D721Med (cell line): ENCODE results near the gene LGSN.
A peak's percentile ranks its signal among the peaks of the same experiment; 100 is the strongest.
"Not testable (repeated sequence)": the region's sequence is repeated elsewhere in the genome, so short reads cannot be mapped to it uniquely, and the experiment has no call there.

Experiments used
- DNase-seq: peaks from one replicate; pipeline ENCODE4 v3.0.0; 2011; ENCODE audit warnings: low spot score; ENCODE audit not compliant: insufficient read length
- FAIRE-seq: peaks from 2 replicates; lab custom pipeline; 2011; peaks lifted over from hg19 to GRCh38; lab: Jason Lieb, UNC
- TF ChIP-seq, protein P1 (sequence below): IDR thresholded peaks from 2 replicates; pipeline ENCODE4 v1.5.1; 2012; ENCODE audit warnings: mild to moderate bottlenecking, control low read depth; ENCODE audit not compliant: insufficient read depth; ENCODE audit errors: missing control alignments

Gene LGSN

DNA sequence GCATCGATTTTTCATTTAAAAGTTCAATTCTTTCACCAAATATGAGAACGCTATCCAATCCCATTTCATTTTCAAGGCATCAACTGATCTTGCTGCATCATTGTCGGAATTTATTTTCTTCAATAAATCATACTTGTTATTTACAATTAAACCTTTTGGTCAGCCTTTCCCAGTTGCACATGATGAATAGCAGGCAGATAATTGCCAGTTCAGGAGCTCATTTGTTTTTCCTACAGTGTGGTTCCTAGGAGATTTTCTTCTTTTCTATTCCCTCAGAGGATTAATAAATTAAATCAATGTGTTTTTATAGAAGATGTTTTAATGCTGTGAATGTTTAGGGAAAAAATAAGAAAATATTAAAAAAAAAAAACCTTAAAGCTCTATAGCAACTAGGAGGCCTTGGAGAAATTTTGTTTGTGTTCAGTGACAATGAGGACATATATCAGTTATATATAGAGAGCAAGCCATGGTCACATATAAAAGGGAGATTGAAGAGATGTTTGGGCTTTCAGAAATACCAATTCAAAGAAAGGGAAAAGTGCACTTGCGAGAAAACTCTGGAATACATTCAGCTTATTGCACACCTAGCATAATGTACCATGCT, 30.4 kb downstream of the LGSN start:
- FAIRE-seq (no peak), DNase-seq (no peak)
- TF ChIP-seq, protein P1, sequence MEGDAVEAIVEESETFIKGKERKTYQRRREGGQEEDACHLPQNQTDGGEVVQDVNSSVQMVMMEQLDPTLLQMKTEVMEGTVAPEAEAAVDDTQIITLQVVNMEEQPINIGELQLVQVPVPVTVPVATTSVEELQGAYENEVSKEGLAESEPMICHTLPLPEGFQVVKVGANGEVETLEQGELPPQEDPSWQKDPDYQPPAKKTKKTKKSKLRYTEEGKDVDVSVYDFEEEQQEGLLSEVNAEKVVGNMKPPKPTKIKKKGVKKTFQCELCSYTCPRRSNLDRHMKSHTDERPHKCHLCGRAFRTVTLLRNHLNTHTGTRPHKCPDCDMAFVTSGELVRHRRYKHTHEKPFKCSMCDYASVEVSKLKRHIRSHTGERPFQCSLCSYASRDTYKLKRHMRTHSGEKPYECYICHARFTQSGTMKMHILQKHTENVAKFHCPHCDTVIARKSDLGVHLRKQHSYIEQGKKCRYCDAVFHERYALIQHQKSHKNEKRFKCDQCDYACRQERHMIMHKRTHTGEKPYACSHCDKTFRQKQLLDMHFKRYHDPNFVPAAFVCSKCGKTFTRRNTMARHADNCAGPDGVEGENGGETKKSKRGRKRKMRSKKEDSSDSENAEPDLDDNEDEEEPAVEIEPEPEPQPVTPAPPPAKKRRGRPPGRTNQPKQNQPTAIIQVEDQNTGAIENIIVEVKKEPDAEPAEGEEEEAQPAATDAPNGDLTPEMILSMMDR: no peak

DNA sequence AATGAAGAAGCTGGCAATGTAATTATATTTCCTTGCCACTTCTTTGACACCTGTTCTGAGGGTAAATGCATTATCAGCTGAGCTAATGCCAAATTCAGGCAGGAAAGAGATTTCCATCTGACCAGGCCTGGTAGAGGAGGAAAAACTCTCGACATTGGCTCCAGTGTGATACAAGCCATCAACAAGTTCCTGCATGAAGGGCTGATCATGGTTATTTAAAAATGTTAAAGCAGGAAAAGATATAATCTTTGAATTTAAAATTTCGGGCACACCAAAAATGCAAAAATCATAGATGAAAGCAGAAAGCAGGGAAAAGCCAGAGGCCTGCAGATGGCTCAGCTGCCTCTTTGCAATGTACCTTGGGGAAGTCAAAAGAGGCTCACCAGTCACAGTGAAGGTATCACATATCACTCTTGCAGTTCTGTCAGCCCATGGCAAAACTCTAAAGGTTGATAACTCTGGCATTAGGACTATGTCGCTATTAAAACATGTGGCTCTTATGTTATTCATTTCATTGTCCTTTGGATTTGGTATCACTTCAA, 39.1 kb downstream of the LGSN start:
- TF ChIP-seq, protein P1: no peak
- DNase-seq: no peak
- FAIRE-seq: no peak

DNA sequence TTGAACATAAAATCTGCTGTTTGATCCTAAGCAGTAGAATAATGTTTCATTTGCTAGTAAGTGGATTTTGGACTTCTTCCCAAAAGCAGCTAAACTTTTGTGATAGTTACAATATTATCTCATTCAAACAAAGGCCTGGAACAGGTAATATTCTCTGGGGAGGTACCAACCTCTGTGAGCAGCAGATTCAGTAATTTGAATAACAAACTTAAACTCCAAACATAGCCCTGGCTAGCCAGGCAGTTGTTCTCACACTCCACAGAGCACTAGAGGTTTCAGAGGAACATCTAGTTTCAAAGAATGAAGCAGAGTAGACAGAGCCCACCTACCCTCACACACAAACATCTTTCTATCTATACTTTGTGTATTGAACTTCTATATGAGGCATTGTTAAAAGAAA, 40.9 kb downstream of the LGSN start:
- TF ChIP-seq, protein P1: no peak
- no peak for FAIRE-seq
- no peak for DNase-seq

DNA sequence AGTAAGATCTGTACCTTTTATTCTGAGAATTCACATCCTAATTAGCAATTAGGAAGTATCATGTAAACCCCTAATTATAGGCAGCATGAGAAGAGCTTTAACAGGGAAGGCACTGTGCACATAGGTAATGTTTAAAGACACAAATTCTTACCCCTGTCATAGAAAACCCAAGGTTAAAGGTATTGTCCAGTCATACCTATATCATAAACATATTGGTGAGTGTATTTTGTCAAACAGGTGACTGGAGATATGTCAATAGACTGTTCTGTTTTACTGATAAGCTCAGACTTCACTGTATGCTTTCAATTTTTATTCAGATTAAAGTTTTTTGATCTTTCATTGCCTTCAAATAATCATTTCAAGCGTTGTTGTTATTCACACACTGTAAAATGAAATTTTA, 43.8 kb downstream of the LGSN start:
- no peak for DNase-seq
- TF ChIP-seq, protein P1: no peak
- FAIRE-seq: no peak

DNA sequence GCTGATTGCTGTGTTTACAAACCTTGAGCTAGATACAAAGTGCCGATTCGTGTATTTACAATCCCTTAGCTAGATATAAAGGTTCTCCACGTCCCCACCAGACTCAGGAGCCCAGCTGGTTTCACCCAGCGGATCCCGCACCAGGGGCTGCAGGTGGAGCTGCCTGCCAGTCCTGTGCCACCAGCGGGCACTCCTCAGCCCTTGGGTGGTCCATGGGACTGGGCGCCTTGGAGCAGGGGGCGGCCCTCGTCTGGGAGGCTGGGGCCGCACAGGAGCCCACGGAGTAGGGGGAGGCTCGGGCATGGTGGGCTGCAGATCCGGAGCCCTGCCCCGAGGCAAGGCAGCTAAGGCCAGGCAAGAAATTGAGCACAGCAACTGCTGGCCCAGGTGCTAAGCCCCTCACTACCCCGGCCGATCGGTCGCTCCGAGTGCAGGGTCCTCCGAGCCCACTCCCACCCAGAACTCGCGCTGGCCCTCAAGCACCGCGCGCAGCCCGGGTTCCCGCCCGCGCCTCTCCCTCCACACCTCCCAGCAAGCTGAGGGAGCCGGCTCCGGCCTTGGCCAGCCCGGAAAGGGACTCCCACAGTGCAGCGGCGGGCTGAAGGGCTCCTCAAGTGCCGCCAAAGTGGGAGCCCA, 44.9 kb downstream of the LGSN start:
- not testable (repeated sequence) for FAIRE-seq, DNase-seq

DNA sequence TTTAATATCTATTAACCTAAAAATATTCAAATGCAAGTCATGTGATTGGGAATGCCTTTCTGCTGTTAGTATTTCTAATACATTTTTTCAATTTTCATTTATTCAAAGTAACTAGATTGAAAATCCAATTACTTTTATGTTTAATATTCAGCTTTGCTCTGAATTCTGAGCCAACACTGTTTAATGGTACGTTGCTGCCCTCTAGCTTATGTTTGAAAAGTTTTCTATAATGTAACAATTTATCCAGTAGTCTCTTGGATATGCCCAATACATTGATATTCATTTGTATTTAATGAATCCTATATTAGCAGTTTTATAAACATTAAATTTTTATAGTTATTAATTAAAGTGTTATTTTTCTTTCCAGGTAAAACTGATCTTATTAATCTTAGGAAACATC, 47.4 kb downstream of the LGSN start:
- FAIRE-seq (peak; percentile 71), DNase-seq (no peak)
- TF ChIP-seq, protein P1: peak; percentile 65

DNA sequence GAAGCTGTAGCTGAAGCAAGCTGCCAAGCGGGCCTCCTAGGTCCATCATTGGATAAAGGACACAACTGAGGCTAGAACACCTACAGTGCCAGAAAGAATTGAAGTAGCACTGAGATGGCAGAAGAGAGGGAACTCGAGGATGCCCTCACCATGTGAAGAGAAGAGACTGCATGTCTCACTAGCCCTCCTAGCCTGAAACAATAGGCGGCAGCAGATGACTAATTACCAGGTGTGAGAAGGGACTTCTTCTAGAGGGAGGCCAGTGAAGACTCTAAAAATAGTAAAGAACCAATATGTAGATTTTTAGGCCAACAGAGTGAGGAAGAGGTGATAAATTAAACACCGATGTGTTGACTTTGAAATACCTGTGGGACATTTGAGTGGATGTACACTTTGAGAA, 50.3 kb downstream of the LGSN start:
- no peak for FAIRE-seq
- no peak for DNase-seq
- TF ChIP-seq, protein P1: no peak
